ENCODE measurements around the gene RNF113B.

The RNF113B gene

GRCh38 chr13:98201189-98201588 lies 24.1 kb upstream of the RNF113B start:
- H3K4me1 ChIP-seq, result no peaks in the 10 kb centered on the region
- H3K9me3 ChIP-seq (ENCODE audit: control insufficient read depth, low read length), result no peaks in the 10 kb centered on the region
- no peaks in the 10 kb centered on the region for H3K27me3 ChIP-seq (ENCODE audit: control insufficient read depth, insufficient read depth, low read length)
- H3K4me3 ChIP-seq (ENCODE audit: low read depth, low read length), result no peak overlapping the region
- H2AFZ ChIP-seq, result no peak overlapping the region
- no peaks in the 10 kb centered on the region for H3K36me3 ChIP-seq (ENCODE audit: control insufficient read depth, insufficient read depth, low read length)
- no peak overlapping the region for H3K9ac ChIP-seq
- H3K27ac ChIP-seq, result no peak overlapping the region
- TF ChIP-seq CTCF (IDR thresholded peaks at IDR 0.05), result no peak
- no peak overlapping the region for H3K4me2 ChIP-seq (ENCODE audit: low read length)
- H3K79me2 ChIP-seq, result peaks cover 4% of the 10 kb centered on the region

- Histone ChIP-seq H3K9me3 (ENCODE audit: control insufficient read depth, low read length) (no peaks in the 10 kb centered on the region), H2AFZ (no peak overlapping the region), H3K36me3 (ENCODE audit: control insufficient read depth, insufficient read depth, low read length) (no peaks in the 10 kb centered on the region), H3K4me2 (ENCODE audit: low read length) (no peak overlapping the region), H3K4me3 (ENCODE audit: low read depth, low read length) (no peak overlapping the region), H3K79me2 (peaks cover 4% of the 10 kb centered on the region), H3K27me3 (ENCODE audit: control insufficient read depth, insufficient read depth, low read length) (no peaks in the 10 kb centered on the region), H3K9ac (no peak overlapping the region), H3K27ac (no peak overlapping the region), H3K4me1 (no peaks in the 10 kb centered on the region)
- TF ChIP-seq CTCF (IDR thresholded peaks at IDR 0.05), result no peak
These were observed 23.3 kb upstream of the RNF113B start for GRCh38 chr13:98200211-98200878.

- no peaks in the 10 kb centered on the region for H3K36me3 ChIP-seq (ENCODE audit: control insufficient read depth, insufficient read depth, low read length)
- no peaks in the 10 kb centered on the region for H3K9me3 ChIP-seq (ENCODE audit: control insufficient read depth, low read length)
- no peak overlapping the region for H3K9ac ChIP-seq
- H3K4me2 ChIP-seq (ENCODE audit: low read length), result no peak overlapping the region
- no peaks in the 10 kb centered on the region for H3K27me3 ChIP-seq (ENCODE audit: control insufficient read depth, insufficient read depth, low read length)
- H3K79me2 ChIP-seq, result peaks cover 4% of the 10 kb centered on the region
- H3K4me3 ChIP-seq (ENCODE audit: low read depth, low read length), result no peak overlapping the region
- H3K4me1 ChIP-seq, result no peaks in the 10 kb centered on the region
- H3K27ac ChIP-seq, result no peak overlapping the region
- TF ChIP-seq CTCF (IDR thresholded peaks at IDR 0.05), result no peak
- H2AFZ ChIP-seq, result no peak overlapping the region
These were observed 22.4 kb upstream of the RNF113B start for GRCh38 chr13:98199480-98199879.

- Histone ChIP-seq H3K9ac (no peak overlapping the region), H3K79me2 (peaks cover 2% of the 10 kb centered on the region), H3K36me3 (ENCODE audit: control insufficient read depth, insufficient read depth, low read length) (no peaks in the 10 kb centered on the region), H3K4me1 (no peaks in the 10 kb centered on the region), H3K27me3 (ENCODE audit: control insufficient read depth, insufficient read depth, low read length) (no peaks in the 10 kb centered on the region), H3K4me2 (ENCODE audit: low read length) (no peak overlapping the region), H3K27ac (no peak overlapping the region), H2AFZ (no peak overlapping the region), H3K9me3 (ENCODE audit: control insufficient read depth, low read length) (no peaks in the 10 kb centered on the region), H3K4me3 (ENCODE audit: low read depth, low read length) (no peak overlapping the region)
- TF ChIP-seq CTCF (IDR thresholded peaks at IDR 0.05), result no peak
These were observed 21.6 kb upstream of the RNF113B start for GRCh38 chr13:98198683-98199082.

Measured in parathyroid adenoma (tissue), 2 donors.